ENCODE results near the gene DFFA. TPM values are rescaled to one million over a fixed set of nuclear protein-coding genes. Genes with fewer than 3 reads are reported as not detected.
A peak's percentile ranks its signal among the peaks of the same experiment; 100 is the strongest.

Gene DFFA
- polyA plus RNA-seq, 3 donors: 11.0 to 17.8 (median 17.3) TPM

DNA sequence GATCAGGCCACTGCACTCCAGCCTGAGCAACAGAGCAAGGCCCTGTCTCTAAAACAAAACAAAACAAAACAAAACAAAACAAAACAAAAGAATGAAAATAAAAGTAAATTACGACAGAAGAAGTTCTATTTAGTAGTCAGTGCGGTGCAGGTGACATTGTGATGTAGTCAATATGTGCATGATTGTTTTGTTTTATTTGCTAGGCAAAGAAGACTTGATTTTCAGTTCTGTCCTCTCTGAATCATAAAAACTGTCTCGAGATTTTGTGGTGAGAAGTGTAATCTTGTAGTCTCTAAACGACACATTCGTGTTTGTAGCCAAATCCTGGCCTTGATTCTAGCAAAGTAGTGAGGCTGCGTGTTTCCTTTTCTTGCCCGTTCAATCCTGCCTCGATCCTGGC, 25.9 kb upstream of the DFFA start:
- H2AFZ ChIP-seq (ENCODE audit: insufficient read depth, low read depth, low read length, poor library complexity, severe bottlenecking): no peak overlapping the region
- no peak overlapping the region for H3K4me3 Mint-ChIP-seq
- intact Hi-C loops (cut with micrococcal nuclease): loop anchor here in 1 of 2 donors (5.0 kb wide), 1 partner anchor 121 kb away; no protein-coding TSS in a partner anchor
- peak overlapping the region in 1 of 7 donors; percentile 3 for H3K27ac Mint-ChIP-seq
- no peak overlapping the region for H3K27ac ChIP-seq (ENCODE audit: low read depth in 1 of 2, low read length in 2 of 2)
- DNase-seq: no peak
- H3K4me3 ChIP-seq (replicated peaks in 1 of 3; ENCODE audit: low read depth in 2 of 3, low read length in 3 of 3): no peak overlapping the region
- H3K9me3 Mint-ChIP-seq: peaks cover 0 to 2% (median 0%) of the 10 kb centered on the region in 7 donors
- peaks cover 57% of the 10 kb centered on the region for H4K20me1 ChIP-seq (ENCODE audit: insufficient read depth, low read length)
- H3K4me1 Mint-ChIP-seq: peaks cover 23% of the 10 kb centered on the region
- peaks cover 0 to 2% (median 0%) of the 10 kb centered on the region in 3 donors for H3K27me3 Mint-ChIP-seq (ENCODE audit: low read depth in 3 of 3)
- no peak overlapping the region for H3K9ac ChIP-seq (ENCODE audit: insufficient read depth, low read length, poor library complexity, severe bottlenecking)
- H3K4me1 ChIP-seq (ENCODE audit: control insufficient read depth in 1 of 2, insufficient read depth in 2 of 2, low read length in 2 of 2): peaks cover 9 to 15% of the 10 kb centered on the region in 2 donors
- no peaks in the 10 kb centered on the region for H3K27me3 ChIP-seq (ENCODE audit: control insufficient read depth in 2 of 2, insufficient read depth in 2 of 2, low read length in 2 of 2)
- H3K9me3 ChIP-seq (replicated peaks in 1 of 2; ENCODE audit: control insufficient read depth in 1 of 2, insufficient read depth in 1 of 2, low read length in 2 of 2): no peaks in the 10 kb centered on the region
- peaks cover 66% of the 10 kb centered on the region for H3K79me2 ChIP-seq (ENCODE audit: insufficient read depth, low read length)
- WGBS (ENCODE audit: insufficient coverage): 100% methylated on average over 2 of the region's 8 CpGs
- H3K36me3 Mint-ChIP-seq: peaks cover 22 to 26% of the 10 kb centered on the region in 2 donors
- peaks cover 7 to 33% of the 10 kb centered on the region in 2 donors for H3K36me3 ChIP-seq (replicated peaks in 1 of 2; ENCODE audit: control insufficient read depth in 1 of 2, insufficient read depth in 2 of 2, low read length in 2 of 2)
- H3K4me2 ChIP-seq (replicated peaks; ENCODE audit: extremely low read depth, low read length, poor library complexity, severe bottlenecking): no peak overlapping the region
- TF ChIP-seq, protein P1, sequence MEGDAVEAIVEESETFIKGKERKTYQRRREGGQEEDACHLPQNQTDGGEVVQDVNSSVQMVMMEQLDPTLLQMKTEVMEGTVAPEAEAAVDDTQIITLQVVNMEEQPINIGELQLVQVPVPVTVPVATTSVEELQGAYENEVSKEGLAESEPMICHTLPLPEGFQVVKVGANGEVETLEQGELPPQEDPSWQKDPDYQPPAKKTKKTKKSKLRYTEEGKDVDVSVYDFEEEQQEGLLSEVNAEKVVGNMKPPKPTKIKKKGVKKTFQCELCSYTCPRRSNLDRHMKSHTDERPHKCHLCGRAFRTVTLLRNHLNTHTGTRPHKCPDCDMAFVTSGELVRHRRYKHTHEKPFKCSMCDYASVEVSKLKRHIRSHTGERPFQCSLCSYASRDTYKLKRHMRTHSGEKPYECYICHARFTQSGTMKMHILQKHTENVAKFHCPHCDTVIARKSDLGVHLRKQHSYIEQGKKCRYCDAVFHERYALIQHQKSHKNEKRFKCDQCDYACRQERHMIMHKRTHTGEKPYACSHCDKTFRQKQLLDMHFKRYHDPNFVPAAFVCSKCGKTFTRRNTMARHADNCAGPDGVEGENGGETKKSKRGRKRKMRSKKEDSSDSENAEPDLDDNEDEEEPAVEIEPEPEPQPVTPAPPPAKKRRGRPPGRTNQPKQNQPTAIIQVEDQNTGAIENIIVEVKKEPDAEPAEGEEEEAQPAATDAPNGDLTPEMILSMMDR (IDR thresholded peaks at IDR 0.05): no peak

DNA sequence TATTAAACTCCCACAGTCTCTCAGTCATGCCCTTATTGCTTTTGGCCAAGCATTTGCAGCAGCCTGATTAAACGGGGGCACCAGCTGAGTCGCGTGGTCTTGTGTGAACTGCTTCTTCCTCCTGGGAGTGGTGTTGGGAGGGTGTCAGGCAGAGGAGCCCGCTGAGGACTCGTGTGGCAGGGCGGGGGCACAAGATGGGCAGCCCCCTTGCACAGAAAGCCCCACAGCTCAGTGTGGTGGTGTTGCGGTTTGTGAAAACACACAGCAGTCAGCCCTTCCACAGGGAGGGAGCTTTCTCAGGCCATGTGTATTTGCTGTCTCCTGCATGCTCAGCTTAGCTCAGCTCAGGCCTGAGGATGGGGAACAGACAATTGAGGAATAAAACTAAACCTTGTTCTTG, 24.8 kb upstream of the DFFA start:
- TF ChIP-seq, protein P1 (IDR thresholded peaks at IDR 0.05): no peak
- Histone ChIP-seq H4K20me1 (ENCODE audit: insufficient read depth, low read length) (peaks cover 58% of the 10 kb centered on the region), H3K9ac (ENCODE audit: insufficient read depth, low read length, poor library complexity, severe bottlenecking) (no peak overlapping the region), H3K27ac (ENCODE audit: low read depth in 1 of 2, low read length in 2 of 2) (no peak overlapping the region), H3K4me2 (replicated peaks; ENCODE audit: extremely low read depth, low read length, poor library complexity, severe bottlenecking) (no peak overlapping the region), H3K4me1 (ENCODE audit: control insufficient read depth in 1 of 2, insufficient read depth in 2 of 2, low read length in 2 of 2) (peaks cover 9 to 15% of the 10 kb centered on the region in 2 donors), H3K9me3 (replicated peaks in 1 of 2; ENCODE audit: control insufficient read depth in 1 of 2, insufficient read depth in 1 of 2, low read length in 2 of 2) (no peaks in the 10 kb centered on the region), H3K4me3 (replicated peaks in 1 of 3; ENCODE audit: low read depth in 2 of 3, low read length in 3 of 3) (no peak overlapping the region), H3K79me2 (ENCODE audit: insufficient read depth, low read length) (peaks cover 69% of the 10 kb centered on the region), H2AFZ (ENCODE audit: insufficient read depth, low read depth, low read length, poor library complexity, severe bottlenecking) (no peak overlapping the region), H3K36me3 (replicated peaks in 1 of 2; ENCODE audit: control insufficient read depth in 1 of 2, insufficient read depth in 2 of 2, low read length in 2 of 2) (peaks cover 7 to 33% of the 10 kb centered on the region in 2 donors), H3K27me3 (ENCODE audit: control insufficient read depth in 2 of 2, insufficient read depth in 2 of 2, low read length in 2 of 2) (no peaks in the 10 kb centered on the region)
- Mint-ChIP-seq H3K27me3 (ENCODE audit: low read depth in 3 of 3) (peaks cover 0 to 2% (median 0%) of the 10 kb centered on the region in 3 donors), H3K4me3 (no peak overlapping the region), H3K36me3 (peaks cover 22 to 26% of the 10 kb centered on the region in 2 donors), H3K4me1 (peaks cover 21% of the 10 kb centered on the region), H3K9me3 (peaks cover 0 to 2% (median 0%) of the 10 kb centered on the region in 7 donors), H3K27ac (no peak overlapping the region)
- DNase-seq: no peak
- WGBS (ENCODE audit: insufficient coverage): 79% methylated on average over 7 of the region's 7 CpGs
- intact Hi-C loops (cut with micrococcal nuclease): loop anchor here in 1 of 2 donors (5.0 kb wide), 1 partner anchor 120 kb away; no protein-coding TSS in a partner anchor

Measured in CD14-positive monocyte (primary cell).